SU-DHL-6 (cell line): Measurements from ENCODE around the gene KCNF1.

Source experiments
- EZH2phosphoT487 ChIP-seq: fragments of 200-600 bp; sonication (generic), shearing (Covaris generic); conservative IDR thresholded peaks from 2 replicates; pipeline ENCODE4 v1.6.1; 2018; ENCODE audit warnings: mild to moderate bottlenecking, antibody characterized with exemption, low read length, moderate library complexity, mixed read lengths
- TF ChIP-seq, protein P1 (sequence below): fragments of 200-600 bp; sonication (generic); IDR thresholded peaks from one replicate; pipeline ENCODE4 v1.5.1; 2017; ENCODE audit warnings: antibody characterized with exemption, mild to moderate bottlenecking, low read length, moderate library complexity; ENCODE audit not compliant: insufficient read depth, poor library complexity, severe bottlenecking

DNA sequence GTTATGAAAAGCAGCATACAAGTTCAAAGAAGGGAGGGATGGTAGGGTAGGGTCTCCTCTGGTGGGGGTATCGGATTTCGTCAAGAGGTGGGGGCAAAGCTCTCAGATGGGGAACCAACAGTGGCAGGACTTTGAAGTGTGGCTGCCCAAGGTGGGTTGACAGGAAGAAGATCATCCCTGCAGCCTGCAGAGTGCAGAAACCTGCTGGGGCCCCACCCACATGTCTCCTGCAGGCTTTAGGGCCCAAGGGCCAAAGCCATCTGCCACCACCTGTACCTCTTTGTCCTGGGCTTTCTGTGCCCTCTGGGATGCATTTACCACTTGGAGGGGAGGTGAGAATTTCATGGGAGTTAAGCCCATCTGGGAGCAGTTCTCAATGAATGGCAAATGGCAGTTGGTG is 42.7 kb downstream of the KCNF1 start:
- TF ChIP-seq, protein P1, sequence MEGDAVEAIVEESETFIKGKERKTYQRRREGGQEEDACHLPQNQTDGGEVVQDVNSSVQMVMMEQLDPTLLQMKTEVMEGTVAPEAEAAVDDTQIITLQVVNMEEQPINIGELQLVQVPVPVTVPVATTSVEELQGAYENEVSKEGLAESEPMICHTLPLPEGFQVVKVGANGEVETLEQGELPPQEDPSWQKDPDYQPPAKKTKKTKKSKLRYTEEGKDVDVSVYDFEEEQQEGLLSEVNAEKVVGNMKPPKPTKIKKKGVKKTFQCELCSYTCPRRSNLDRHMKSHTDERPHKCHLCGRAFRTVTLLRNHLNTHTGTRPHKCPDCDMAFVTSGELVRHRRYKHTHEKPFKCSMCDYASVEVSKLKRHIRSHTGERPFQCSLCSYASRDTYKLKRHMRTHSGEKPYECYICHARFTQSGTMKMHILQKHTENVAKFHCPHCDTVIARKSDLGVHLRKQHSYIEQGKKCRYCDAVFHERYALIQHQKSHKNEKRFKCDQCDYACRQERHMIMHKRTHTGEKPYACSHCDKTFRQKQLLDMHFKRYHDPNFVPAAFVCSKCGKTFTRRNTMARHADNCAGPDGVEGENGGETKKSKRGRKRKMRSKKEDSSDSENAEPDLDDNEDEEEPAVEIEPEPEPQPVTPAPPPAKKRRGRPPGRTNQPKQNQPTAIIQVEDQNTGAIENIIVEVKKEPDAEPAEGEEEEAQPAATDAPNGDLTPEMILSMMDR, result no peak
- TF ChIP-seq EZH2phosphoT487, result no peak
